Uterus (tissue), 2 donors: ENCODE results near the gene PRUNE1.

Experiments used
- CTCF ChIP-seq, 4 experiments: fragments of 200-600 bp in 2 of 4; fragments of 450-650 bp in 2 of 4; sonication (generic) in 2 of 4; IDR thresholded peaks; one replicate each; pipeline ENCODE4 v1.5.1; 2016 to 2019; ENCODE audit warnings: antibody characterized with exemption in 4 of 4, mild to moderate bottlenecking in 2 of 4, moderate library complexity in 1 of 4
- POLR2A ChIP-seq, 2 donors: fragments of 450-650 bp; IDR thresholded peaks; one replicate each; pipeline ENCODE4 v1.6.1; 2016; ENCODE audit warnings: antibody characterized with exemption in 2 of 2, mild to moderate bottlenecking in 1 of 2, moderate library complexity in 1 of 2

GRCh38 chr1:151065089-151065645, 56.9 kb downstream of the PRUNE1 start:
- TF ChIP-seq CTCF (IDR thresholded peaks at IDR 0.05) (no peak), POLR2A (IDR thresholded peaks at IDR 0.05) (no peak)
